ENCODE measurements around the gene PRKCZ.

Gene PRKCZ

GRCh38 chr1:2165646-2166045, 115.4 kb downstream of the PRKCZ start:
- no peak for DNase-seq

DNA sequence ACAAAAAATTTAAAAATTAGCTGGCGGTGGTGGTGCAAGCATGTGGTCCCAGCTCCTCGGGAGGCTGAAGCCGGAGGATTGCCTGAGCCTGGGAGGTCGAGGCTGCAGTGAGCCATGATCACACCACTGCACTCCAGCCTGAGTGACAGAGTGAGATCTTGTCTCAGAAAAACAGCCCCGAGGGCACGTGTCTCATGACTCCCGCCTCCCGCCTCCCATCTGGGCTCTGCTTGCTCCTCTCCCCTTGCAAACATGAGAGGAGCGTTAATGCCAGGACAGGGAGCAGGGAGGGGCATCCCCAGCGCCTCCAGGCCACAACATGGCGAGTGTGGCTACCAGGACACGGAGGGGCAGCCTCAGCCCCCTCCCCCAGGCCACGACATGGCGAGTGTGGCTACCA, 116.0 kb downstream of the PRKCZ start:
- no peak for DNase-seq

GRCh38 chr1:2166695-2167094, 116.5 kb downstream of the PRKCZ start:
- no peak for DNase-seq

GRCh38 chr1:2168090-2168489, 117.9 kb downstream of the PRKCZ start:
- DNase-seq, result no peak

- no peak for DNase-seq
These were observed 118.3 kb downstream of the PRKCZ start for GRCh38 chr1:2168535-2168934.

- DNase-seq, result no peak
These were observed 119.1 kb downstream of the PRKCZ start for GRCh38 chr1:2169200-2169836.

- no peak for DNase-seq
These were observed 120.0 kb downstream of the PRKCZ start for GRCh38 chr1:2170211-2170610.

DNA sequence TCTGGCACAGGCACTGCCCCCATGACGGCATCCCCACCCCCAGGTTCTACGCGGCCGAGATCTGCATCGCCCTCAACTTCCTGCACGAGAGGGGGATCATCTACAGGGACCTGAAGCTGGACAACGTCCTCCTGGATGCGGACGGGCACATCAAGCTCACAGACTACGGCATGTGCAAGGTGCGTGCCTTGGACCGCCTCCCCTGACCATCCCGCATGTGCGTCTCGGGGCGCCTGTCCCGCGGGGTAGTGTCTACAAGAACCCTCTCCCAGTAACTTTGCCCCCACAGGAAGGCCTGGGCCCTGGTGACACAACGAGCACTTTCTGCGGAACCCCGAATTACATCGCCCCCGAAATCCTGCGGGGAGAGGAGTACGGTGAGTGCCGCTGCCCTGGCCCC, 121.8 kb downstream of the PRKCZ start:
- DNase-seq, result no peak

DNA sequence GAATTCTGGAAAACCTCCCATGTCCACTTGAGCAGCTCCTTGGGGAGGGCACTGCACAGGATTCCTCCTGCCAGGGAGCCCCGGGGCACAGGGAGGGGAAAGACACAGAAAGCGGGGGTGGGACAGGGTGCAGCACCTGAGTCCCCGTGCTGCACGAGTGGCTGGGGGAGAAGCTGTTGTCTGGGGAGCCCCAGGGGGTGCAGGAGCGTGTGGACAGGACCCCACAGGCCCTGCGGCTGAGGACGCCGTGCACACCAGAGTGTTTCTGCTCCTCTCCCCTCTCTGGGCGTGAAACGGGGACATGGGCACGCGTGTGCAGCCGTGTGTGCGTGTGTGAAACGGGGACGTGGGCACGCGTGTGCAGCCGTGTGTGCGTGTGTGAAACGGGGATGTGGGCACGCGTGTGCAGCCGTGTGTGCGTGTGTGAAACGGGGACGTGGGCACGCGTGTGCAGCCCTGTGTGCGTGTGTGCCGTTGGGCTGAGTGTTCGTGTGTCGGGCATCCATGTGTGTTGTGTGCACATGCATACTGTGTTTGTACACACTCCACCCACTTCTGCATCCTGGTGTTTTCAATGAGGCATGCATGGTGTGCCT, 122.4 kb downstream of the PRKCZ start:
- no peak for DNase-seq

- no peak for DNase-seq
These were observed 123.5 kb downstream of the PRKCZ start for GRCh38 chr1:2173546-2174347.

GRCh38 chr1:2174348-2175054, 124.3 kb downstream of the PRKCZ start:
- no peak for DNase-seq

DNA sequence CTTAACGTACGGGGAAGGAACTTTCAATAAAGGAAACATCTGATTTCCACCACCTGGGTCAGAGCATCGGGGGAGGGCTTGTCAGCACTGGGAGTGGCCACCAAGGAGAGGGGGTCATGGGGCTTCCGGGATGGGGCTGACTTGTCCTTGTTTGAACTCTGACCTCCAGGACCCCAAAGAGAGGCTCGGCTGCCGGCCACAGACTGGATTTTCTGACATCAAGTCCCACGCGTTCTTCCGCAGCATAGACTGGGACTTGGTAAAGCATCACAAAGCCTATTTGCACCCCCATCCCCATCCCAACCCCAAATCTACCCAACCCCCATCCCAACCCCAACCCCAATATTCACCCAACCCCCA, 124.8 kb downstream of the PRKCZ start:
- DNase-seq, result no peak

- DNase-seq, result no peak
These were observed 125.7 kb downstream of the PRKCZ start for GRCh38 chr1:2175681-2176454.

DNA sequence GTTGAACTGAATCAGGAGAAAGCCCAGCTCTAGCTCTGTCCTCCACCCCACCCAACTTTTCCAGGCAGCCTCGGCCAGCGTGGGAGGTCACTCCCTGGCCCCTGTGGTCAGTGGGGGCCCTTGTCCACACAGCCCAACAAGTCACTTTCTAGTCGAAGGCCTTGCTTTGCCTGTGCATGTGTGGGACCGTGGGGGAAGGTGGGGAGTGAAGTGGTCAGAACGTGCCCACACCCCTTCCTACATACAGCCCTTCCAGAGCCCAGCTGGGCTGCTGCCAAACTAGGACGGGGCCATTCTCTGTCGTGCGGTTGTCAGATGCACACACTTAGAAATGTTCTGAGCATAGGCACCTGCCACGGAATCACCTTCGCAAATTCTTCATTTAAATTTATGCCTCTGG, 126.4 kb downstream of the PRKCZ start:
- DNase-seq, result no peak

DNA sequence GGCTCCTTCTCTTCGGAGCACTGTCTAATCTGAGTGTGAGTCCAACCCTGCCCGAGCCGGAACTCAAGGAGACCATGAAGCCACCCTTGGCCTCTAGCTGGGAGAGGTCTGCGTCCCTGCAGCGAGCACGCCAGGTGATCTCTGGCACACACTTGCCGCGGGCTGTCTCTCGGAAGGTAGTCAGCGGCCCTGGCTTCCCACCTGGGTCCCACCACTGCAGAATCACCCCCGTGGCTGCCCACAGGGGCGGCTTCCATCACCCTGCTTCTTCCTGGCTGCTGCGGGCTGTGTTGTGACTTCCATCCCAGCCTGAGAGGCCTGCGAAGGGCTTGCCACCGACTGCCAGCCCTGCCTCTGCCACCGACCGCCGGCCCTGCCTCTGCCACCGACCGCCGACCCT, 127.3 kb downstream of the PRKCZ start:
- no peak for DNase-seq

DNA sequence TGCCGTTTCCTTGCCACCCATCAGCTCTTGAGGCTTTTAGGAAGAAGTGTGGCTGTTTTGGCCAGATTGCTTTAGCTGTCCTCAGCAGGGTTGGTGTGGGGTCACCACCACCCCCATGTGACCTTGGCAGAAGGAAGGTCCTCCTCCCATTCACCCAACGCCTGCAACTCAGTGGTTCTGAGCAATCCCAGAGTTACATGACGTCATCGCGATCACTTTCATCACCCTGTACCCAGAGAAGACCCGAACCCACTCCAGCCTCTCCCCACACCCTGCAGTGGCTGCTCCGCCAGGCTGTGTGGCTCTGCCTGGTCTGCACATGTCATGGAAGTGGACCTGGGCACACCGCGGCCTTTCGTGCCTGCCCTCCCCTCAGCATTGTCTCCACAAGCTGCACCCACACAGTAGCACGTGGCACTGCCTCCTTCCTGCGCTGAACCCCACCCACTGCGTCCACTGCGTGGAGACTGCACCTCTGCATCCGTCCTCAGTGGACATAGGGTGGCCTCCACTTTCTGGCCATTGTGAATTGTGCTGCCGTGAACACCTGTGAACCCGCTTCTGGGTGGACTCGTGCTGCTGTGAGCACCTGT, 127.8 kb downstream of the PRKCZ start:
- no peak for DNase-seq

- no peak for DNase-seq
These were observed 128.7 kb downstream of the PRKCZ start for GRCh38 chr1:2178875-2179274.

GRCh38 chr1:2179283-2180013, 129.2 kb downstream of the PRKCZ start:
- DNase-seq, result no peak

- no peak for DNase-seq
These were observed 130.4 kb downstream of the PRKCZ start for GRCh38 chr1:2180297-2181245.

DNA sequence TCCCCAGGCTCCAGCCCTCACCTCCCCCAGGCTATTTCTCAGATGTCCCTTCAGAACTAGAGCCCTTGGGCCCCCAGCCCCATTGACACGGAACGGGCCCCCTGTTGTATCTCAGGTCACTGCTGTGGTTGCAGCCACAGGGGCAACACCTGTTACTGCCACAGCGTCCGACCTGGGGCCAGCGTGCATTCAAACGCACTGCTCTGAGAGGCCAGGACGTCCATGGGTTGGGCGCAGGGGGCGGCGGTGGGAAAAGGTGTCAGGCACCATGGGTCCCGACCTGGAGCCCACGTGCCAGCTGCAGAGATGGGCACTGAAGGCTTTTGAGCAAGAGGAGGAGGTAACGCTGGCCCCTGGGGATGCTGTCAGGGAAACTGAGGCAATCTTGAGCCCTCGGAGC, 131.1 kb downstream of the PRKCZ start:
- no peak for DNase-seq

GRCh38 chr1:2181752-2182151, 131.5 kb downstream of the PRKCZ start:
- no peak for DNase-seq

Measured in GDM1 (cell line).